Psoas muscle (tissue), 8 donors: ENCODE measurements around the gene LRRIQ3. TPM values are rescaled to one million over a fixed set of nuclear protein-coding genes. Genes with fewer than 3 reads are reported as not detected.

Experiments
- ATAC-seq, 4 donors: fragments of 200-7000 bp; cut with Tn5 transposase; one replicate each; pipeline ENCODE4 v1.9.1; 2020; ENCODE audit warnings: moderate library complexity in 3 of 4, mild to moderate bottlenecking in 2 of 4
- DNase-seq, 2 donors: peaks; one replicate each; pipeline ENCODE4 v3.0.0-alpha.2; 2020
- H3K27ac ChIP-seq: fragments of 200-600 bp; one replicate; pipeline ENCODE4 v1.8.0; 2022
- H3K27me3 ChIP-seq, 3 donors: fragments of 200-600 bp in 1 of 3; one replicate each; pipeline versions ENCODE4 v1.6.1 to v1.8.0; 2013 to 2022; ENCODE audit warnings: low read length in 2 of 3, mild to moderate bottlenecking in 2 of 3, moderate library complexity in 1 of 3; ENCODE audit not compliant: insufficient read depth in 3 of 3
- H3K36me3 ChIP-seq, 2 donors: fragments of 200-600 bp in 1 of 2; one replicate each; pipeline versions ENCODE4 v1.6.1 to v1.8.0; 2013 to 2022; ENCODE audit warnings: low read depth in 1 of 2, mild to moderate bottlenecking in 1 of 2, moderate library complexity in 1 of 2; ENCODE audit not compliant: insufficient read depth in 1 of 2
- H3K4me1 ChIP-seq: fragments of 200-600 bp; one replicate; pipeline ENCODE4 v1.8.0; 2022
- H3K4me3 ChIP-seq: fragments of 200-600 bp; one replicate; pipeline ENCODE4 v1.8.0; 2022; ENCODE audit warnings: mild to moderate bottlenecking
- H3K9me3 ChIP-seq: fragments of 200-600 bp; one replicate; pipeline ENCODE4 v1.8.0; 2022
- CTCF ChIP-seq: fragments of 200-600 bp; IDR thresholded peaks from one replicate; pipeline ENCODE4 v1.8.0; 2022; ENCODE audit warnings: antibody characterized with exemption
- WGBS, 3 donors: extraction: QIAGEN DNeasy Blood & Tissue Kit; methylation state at CpG; one replicate each; pipeline versions ENCODE4 v1.1.6 to v1.1.7; 2013; 5-methylcytosine and 5-hydroxymethylcytosine counted together
- intact Hi-C, 2 donors: fragments of 100-400 bp; cut with DNase I; formaldehyde crosslinking; loops; one replicate each; pipeline versions ENCODE4 v1.11.0 to v1.14.2; 2022
- polyA plus RNA-seq, 3 donors: library from polyadenylated mRNA; stranded (reverse); fragments of 200-250 nt; gene quantifications; one replicate each; pipeline ENCODE4 v1.2.3, GENCODE V29; 2013
- total RNA-seq, 4 donors: library from RNA; stranded (reverse); fragmentation: NEBNext Ultra II Directional in 2 of 4; extraction: Animal tissue kit (Norgen Biotek cat#: 25700) in 2 of 4; gene quantifications; one replicate each; pipeline versions ENCODE4 v1.2.1 to v1.2.4, GENCODE V29; 2021 to 2023
- donor health status: healthy with polysubstance abuse.
- donor health status: DM: no; HTN: no; CAD: no; lungs with moderate emphysema.
- donor health status: Bipolar disorder and iron deficiency.
- donor health status: healthy.
- donor health status: DM: yes; HTN: yes; CAD: no.
- donor health status: DM: no; HTN: no; CAD: no.
- donor health status: DM: no; HTN: no; CAD: no.
- donor health status: DM: yes; HTN: yes; CAD: no.

Gene LRRIQ3
- total and polyA plus RNA-seq, 7 donors, result 0.19 to 1.3 (median 0.45) TPM

- intact Hi-C loops, result no loop called here
- no peak overlapping the region for H3K4me3 ChIP-seq
- no peak for ATAC-seq
- no peak for DNase-seq
- WGBS, 3 donors, result 83 to 88% (median 87%) methylated on average over 2 of the region's 2 CpGs
- no peaks in the 10 kb centered on the region for H3K4me1 ChIP-seq
- no peak overlapping the region for H3K27ac ChIP-seq
- H3K9me3 ChIP-seq, result no peaks in the 10 kb centered on the region
- H3K27me3 ChIP-seq, result no peaks in the 10 kb centered on the region
- TF ChIP-seq CTCF, result no peak
- no peaks in the 10 kb centered on the region for H3K36me3 ChIP-seq
Observed at GRCh38 chr1:73979684-73980083, 218.3 kb downstream of the LRRIQ3 start.

- no peaks in the 10 kb centered on the region for H3K27me3 ChIP-seq
- H3K36me3 ChIP-seq, result no peaks in the 10 kb centered on the region
- no peak for ATAC-seq
- no peak overlapping the region for H3K27ac ChIP-seq
- no peaks in the 10 kb centered on the region for H3K4me1 ChIP-seq
- intact Hi-C loops, result no loop called here
- 95 to 100% (median 97%) methylated on average over 1 of the region's 1 CpG for WGBS, 3 donors
- H3K4me3 ChIP-seq, result no peak overlapping the region
- DNase-seq, result no peak
- TF ChIP-seq CTCF, result no peak
- H3K9me3 ChIP-seq, result no peaks in the 10 kb centered on the region
Observed at GRCh38 chr1:73978964-73979363, 219.0 kb downstream of the LRRIQ3 start.

Other genes with a start within 250 kb of the LRRIQ3 start
- gene FPGT, start 66 bp upstream of the LRRIQ3 start, total RNA-seq, result 1 to 10 TPM; 4.3 to 9.4 (median 6.5) TPM
- 1 to 10 TPM; 2.7 to 9.3 (median 3.7) TPM for gene FPGT, start 66 bp upstream of the LRRIQ3 start, polyA plus RNA-seq
- 1 to 10 TPM in 2 of 4 donors, under 1 TPM in 2; 0.65 to 1.6 (median 1.0) TPM for gene TNNI3K, start 37.2 kb upstream of the LRRIQ3 start, total RNA-seq
- 1 to 10 TPM in 2 of 3 donors, under 1 TPM in 1; 0.12 to 2.4 (median 2.3) TPM for gene TNNI3K, start 37.2 kb upstream of the LRRIQ3 start, polyA plus RNA-seq